AG09319 (cell line): ENCODE data around the gene ZDHHC14.
"Not testable (repeated sequence)": the region's sequence is repeated elsewhere in the genome, so short reads cannot be mapped to it uniquely, and the experiment has no call there.

Source experiments
- DNase-seq: peaks from one replicate; pipeline ENCODE4 v3.0.0-alpha.2; 2010; ENCODE audit warnings: low read depth; ENCODE audit errors: extremely low read depth
- CTCF ChIP-seq: IDR thresholded peaks from 2 replicates; pipeline ENCODE4 v1.5.1; 2011; ENCODE audit warnings: low read depth, mild to moderate bottlenecking, inconsistent platforms, low read length, moderate library complexity

The ZDHHC14 gene

GRCh38 chr6:157381631-157382621 is 936 bp downstream of the ZDHHC14 start:
- TF ChIP-seq CTCF = no peak; the same call in 1 of the 2 replicates
- no peak for DNase-seq

- DNase-seq = no peak
- TF ChIP-seq CTCF = no peak
These were observed 1.8 kb downstream of the ZDHHC14 start for GRCh38 chr6:157382821-157383220.

- DNase-seq = no peak
- TF ChIP-seq CTCF = no peak
These were observed 2.5 kb downstream of the ZDHHC14 start for GRCh38 chr6:157383471-157383870.

GRCh38 chr6:157384962-157385361 is 4.0 kb downstream of the ZDHHC14 start:
- not testable (repeated sequence) for DNase-seq

GRCh38 chr6:157385482-157385881 is 4.5 kb downstream of the ZDHHC14 start:
- DNase-seq = no peak
- no peak for TF ChIP-seq CTCF

GRCh38 chr6:157386023-157386422 is 5.0 kb downstream of the ZDHHC14 start:
- no peak for DNase-seq
- no peak for TF ChIP-seq CTCF

- no peak for DNase-seq
- no peak for TF ChIP-seq CTCF
These were observed 5.5 kb downstream of the ZDHHC14 start for GRCh38 chr6:157386454-157386853.
